HG02884 (cell line): ENCODE data around the gene OBP2B.
"Not testable (repeated sequence)": the region's sequence is repeated elsewhere in the genome, so short reads cannot be mapped to it uniquely, and the experiment has no call there.

ENCODE experiments used
- ATAC-seq: cut with Tn5 transposase; IDR thresholded peaks from one replicate; pipeline ENCODE4 v1.9.1; 2021; ENCODE audit warnings: mild to moderate bottlenecking, moderate library complexity; ENCODE audit not compliant: unreplicated experiment

The OBP2B gene

GRCh38 chr9:133169687-133170086 lies 39.4 kb downstream of the OBP2B start:
- not testable (repeated sequence) for ATAC-seq

GRCh38 chr9:133169102-133169501 lies 39.9 kb downstream of the OBP2B start:
- ATAC-seq: no peak

- ATAC-seq: no peak
Measured at GRCh38 chr9:133168432-133168831, 40.6 kb downstream of the OBP2B start.

GRCh38 chr9:133167769-133168168 lies 41.3 kb downstream of the OBP2B start:
- ATAC-seq: no peak

GRCh38 chr9:133167096-133167730 lies 41.8 kb downstream of the OBP2B start:
- no peak for ATAC-seq

GRCh38 chr9:133166392-133166791 lies 42.7 kb downstream of the OBP2B start:
- ATAC-seq: no peak

GRCh38 chr9:133165452-133165730 lies 43.7 kb downstream of the OBP2B start:
- no peak for ATAC-seq

GRCh38 chr9:133164191-133164590 lies 44.9 kb downstream of the OBP2B start:
- no peak for ATAC-seq

- no peak for ATAC-seq
Measured at GRCh38 chr9:133163504-133164172, 45.4 kb downstream of the OBP2B start, which contains the start of gene GBGT1. Gene GBGT1 (minus strand): TSS chr9:133163914. CDS start chr9:133162412, 1,502 bp downstream.

- no peak for ATAC-seq
Measured at GRCh38 chr9:133162861-133163503, 46.1 kb downstream of the OBP2B start.

- ATAC-seq: no peak
Measured at GRCh38 chr9:133161547-133161950, 47.5 kb downstream of the OBP2B start.

- no peak for ATAC-seq
Measured at GRCh38 chr9:133160742-133161546, 48.1 kb downstream of the OBP2B start.

GRCh38 chr9:133158695-133159094 lies 50.4 kb downstream of the OBP2B start:
- ATAC-seq: no peak
